Ovary (tissue), 3 donors: ENCODE measurements around the gene ADAM33.

Experiments used
- POLR2A ChIP-seq: fragments of 450-650 bp; IDR thresholded peaks from one replicate; pipeline ENCODE4 v1.6.1; 2017; ENCODE audit warnings: antibody characterized with exemption, mild to moderate bottlenecking, moderate library complexity
- TF ChIP-seq, protein P1 (sequence below), 3 donors: fragments of 450-650 bp in 2 of 3; fragments of 200-600 bp in 1 of 3; IDR thresholded peaks; one replicate each; pipeline versions ENCODE4 v1.5.1 to v1.8.0; 2016 to 2022; ENCODE audit warnings: antibody characterized with exemption in 3 of 3, mild to moderate bottlenecking in 1 of 3
- donor health status: DM: no; HTN: no; CAD: no.

DNA sequence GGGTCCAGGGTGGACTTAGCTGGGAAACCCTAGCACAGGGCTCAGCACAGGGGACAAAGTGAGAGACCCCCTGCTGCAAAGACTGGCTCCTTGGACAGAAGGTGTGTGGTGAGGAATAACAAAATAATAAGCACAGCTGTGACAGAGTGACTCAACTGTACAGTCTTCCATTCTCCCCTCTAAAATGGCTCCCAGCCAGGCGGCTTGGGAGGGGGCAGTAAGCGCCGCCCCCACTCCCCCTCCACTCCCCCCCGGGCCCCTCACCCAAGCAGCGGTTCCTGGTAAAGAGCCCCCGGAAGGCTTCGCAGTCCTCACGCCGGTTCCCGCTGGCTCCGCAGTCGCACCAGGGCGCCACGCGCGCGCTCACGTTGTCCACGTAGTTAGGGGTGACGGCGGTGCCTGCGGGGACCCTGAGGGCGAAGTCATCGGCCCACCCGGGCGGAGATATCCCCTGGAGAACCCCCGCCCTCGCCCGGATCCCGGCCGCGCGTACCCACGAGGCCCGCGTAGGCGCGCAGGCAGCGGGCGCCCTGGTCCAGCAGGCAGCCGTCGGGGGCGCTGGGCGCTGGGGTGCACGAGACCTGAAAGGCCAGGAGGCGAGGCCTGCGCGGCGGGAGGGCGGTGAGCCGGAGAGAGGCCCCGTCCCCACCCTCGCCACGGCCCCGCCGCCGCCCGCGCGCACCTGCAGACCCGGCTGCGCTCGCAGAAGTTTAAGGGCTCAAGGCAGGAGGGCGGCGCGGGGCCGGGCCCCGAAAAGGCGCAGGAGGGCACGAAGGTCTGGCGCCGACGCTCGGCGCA lies 21.3 kb downstream of the ADAM33 start:
- TF ChIP-seq, protein P1, sequence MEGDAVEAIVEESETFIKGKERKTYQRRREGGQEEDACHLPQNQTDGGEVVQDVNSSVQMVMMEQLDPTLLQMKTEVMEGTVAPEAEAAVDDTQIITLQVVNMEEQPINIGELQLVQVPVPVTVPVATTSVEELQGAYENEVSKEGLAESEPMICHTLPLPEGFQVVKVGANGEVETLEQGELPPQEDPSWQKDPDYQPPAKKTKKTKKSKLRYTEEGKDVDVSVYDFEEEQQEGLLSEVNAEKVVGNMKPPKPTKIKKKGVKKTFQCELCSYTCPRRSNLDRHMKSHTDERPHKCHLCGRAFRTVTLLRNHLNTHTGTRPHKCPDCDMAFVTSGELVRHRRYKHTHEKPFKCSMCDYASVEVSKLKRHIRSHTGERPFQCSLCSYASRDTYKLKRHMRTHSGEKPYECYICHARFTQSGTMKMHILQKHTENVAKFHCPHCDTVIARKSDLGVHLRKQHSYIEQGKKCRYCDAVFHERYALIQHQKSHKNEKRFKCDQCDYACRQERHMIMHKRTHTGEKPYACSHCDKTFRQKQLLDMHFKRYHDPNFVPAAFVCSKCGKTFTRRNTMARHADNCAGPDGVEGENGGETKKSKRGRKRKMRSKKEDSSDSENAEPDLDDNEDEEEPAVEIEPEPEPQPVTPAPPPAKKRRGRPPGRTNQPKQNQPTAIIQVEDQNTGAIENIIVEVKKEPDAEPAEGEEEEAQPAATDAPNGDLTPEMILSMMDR (IDR thresholded peaks at IDR 0.05): no peak
- no peak for TF ChIP-seq POLR2A
